SK-N-SH (cell line): ENCODE data around the gene TAC4. TPM values are rescaled to one million over a fixed set of nuclear protein-coding genes. Genes with fewer than 3 reads are reported as not detected.

Experiments used
- CTCF ChIA-PET: fragments of 300-600, 350-600 bp; formaldehyde crosslinking; extraction: SDS; loops from one replicate; lab custom pipeline; 2021; lab: Yijun Ruan, JAX
- POLR2A ChIA-PET: fragments of 350-600 bp; sonication (Branson Sonifier 250); formaldehyde crosslinking; extraction: SDS; loops from one replicate; lab custom pipeline; 2020; ENCODE audit warnings: antibody characterized with exemption, inconsistent platforms; lab: Yijun Ruan, JAX
- DNase-seq: peaks from one replicate; pipeline ENCODE4 v3.0.0; 2012
- H2AFZ ChIP-seq: fragments of 200-600 bp; sonication (generic); 2 replicates; pipeline ENCODE4 v1.8.1; 2016; ENCODE audit warnings: antibody characterized with exemption, mild to moderate bottlenecking, low read depth
- H3F3A ChIP-seq: fragments of 200-600 bp; sonication (generic); replicated peaks from 2 replicates; pipeline ENCODE3; 2016; ENCODE audit warnings: antibody characterized with exemption, mild to moderate bottlenecking; ENCODE audit not compliant: insufficient read depth
- H3K27ac ChIP-seq, 2 experiments: fragments of 200-500 bp in 1 of 2; fragments of 200-600 bp in 1 of 2; sonication (Bioruptor generic) in 1 of 2; sonication (generic), shearing (Covaris generic) in 1 of 2; 2 replicates each; pipeline versions ENCODE4 v1.5.1 to v1.6.1; 2014 to 2016; ENCODE audit warnings: low read depth in 2 of 2, inconsistent platforms in 1 of 2, low read length in 1 of 2, mild to moderate bottlenecking in 1 of 2, mixed read lengths in 1 of 2
- H3K27me3 ChIP-seq: fragments of 200-600 bp; sonication (generic), shearing (Covaris generic); 2 replicates; pipeline ENCODE4 v1.6.1; 2016; ENCODE audit warnings: mixed run types; ENCODE audit not compliant: insufficient read depth
- H3K36me3 ChIP-seq, 2 experiments: fragments of 200-500 bp in 1 of 2; fragments of 200-600 bp in 1 of 2; sonication (Bioruptor generic) in 1 of 2; sonication (generic) in 1 of 2; replicated peaks in 1 of 2; 2 replicates each; pipeline versions ENCODE3 to v1.5.1; 2014 to 2016; ENCODE audit warnings: low read length in 1 of 2, mild to moderate bottlenecking in 1 of 2; ENCODE audit not compliant: insufficient read depth in 2 of 2, control insufficient read depth in 1 of 2
- H3K4me1 ChIP-seq, 2 experiments: fragments of 200-500 bp in 1 of 2; fragments of 200-600 bp in 1 of 2; sonication (Bioruptor generic) in 1 of 2; sonication (generic), shearing (Covaris generic) in 1 of 2; 2 replicates each; pipeline versions ENCODE4 v1.5.1 to v1.6.1; 2014 to 2016; ENCODE audit warnings: low read depth in 1 of 2, low read length in 1 of 2, mixed run types in 1 of 2; ENCODE audit not compliant: insufficient read depth in 2 of 2, control insufficient read depth in 1 of 2
- H3K4me2 ChIP-seq: fragments of 200-600 bp; sonication (generic), shearing (Covaris generic); 2 replicates; pipeline ENCODE4 v1.6.1; 2017; ENCODE audit warnings: mixed run types
- H3K4me3 ChIP-seq, 2 experiments: fragments of 200-500 bp in 1 of 2; fragments of 200-600 bp in 1 of 2; sonication (Bioruptor generic) in 1 of 2; sonication (generic), shearing (Covaris generic) in 1 of 2; 2 replicates each; pipeline versions ENCODE4 v1.5.1 to v1.8.1; 2014 to 2016; ENCODE audit warnings: low read depth in 2 of 2, inconsistent platforms in 1 of 2, low read length in 1 of 2, mild to moderate bottlenecking in 1 of 2, mixed read lengths in 1 of 2, moderate library complexity in 1 of 2
- H3K79me2 ChIP-seq: fragments of 200-600 bp; sonication (generic); 2 replicates; pipeline ENCODE4 v1.8.1; 2017; ENCODE audit warnings: mild to moderate bottlenecking; ENCODE audit not compliant: insufficient read depth
- H3K9ac ChIP-seq: fragments of 200-600 bp; sonication (generic); 2 replicates; pipeline ENCODE4 v1.6.1; 2017; ENCODE audit warnings: mixed run types
- H3K9me2 ChIP-seq: fragments of 200-600 bp; sonication (generic); 2 replicates; pipeline ENCODE4 v1.6.1; 2017; ENCODE audit warnings: mixed run types
- H3K9me3 ChIP-seq: fragments of 200-600 bp; sonication (generic); 2 replicates; pipeline ENCODE4 v1.6.1; 2017; ENCODE audit warnings: mixed run types, mild to moderate bottlenecking, moderate library complexity
- H4K20me1 ChIP-seq: fragments of 200-600 bp; sonication (generic); 2 replicates; pipeline ENCODE4 v1.6.1; 2017; ENCODE audit warnings: mild to moderate bottlenecking, mixed run types; ENCODE audit not compliant: insufficient read depth
- CTCF ChIP-seq: fragments of 200-600 bp; sonication (generic); IDR thresholded peaks from 2 replicates; pipeline ENCODE4 v1.6.1; 2017; ENCODE audit warnings: antibody characterized with exemption, mild to moderate bottlenecking, moderate library complexity
- ELF1 ChIP-seq: IDR thresholded peaks from 2 replicates; pipeline ENCODE4 v1.4.0; 2012
- EP300 ChIP-seq, 2 experiments: IDR thresholded peaks; 2 replicates each; pipeline versions ENCODE4 v1.4.0 to v1.6.1; 2012; ENCODE audit warnings: borderline replicate concordance in 1 of 2, low read depth in 1 of 2, low read length in 1 of 2
- FOSL2 ChIP-seq: IDR thresholded peaks from 2 replicates; pipeline ENCODE4 v1.4.0; 2012; ENCODE audit warnings: low read depth, mild to moderate bottlenecking, moderate library complexity, borderline replicate concordance
- FOXJ3 ChIP-seq: sonication (generic); formaldehyde crosslinking; IDR thresholded peaks from 2 replicates; pipeline ENCODE4 v1.5.1; 2020; ENCODE audit warnings: mild to moderate bottlenecking, missing genetic modification reagents
- FOXM1 ChIP-seq: IDR thresholded peaks from 2 replicates; pipeline ENCODE4 v1.4.0; 2012; ENCODE audit warnings: low read depth, mild to moderate bottlenecking
- GABPA ChIP-seq: IDR thresholded peaks from 2 replicates; pipeline ENCODE4 v1.4.0; 2012; ENCODE audit warnings: low read depth, mild to moderate bottlenecking
- GATA2 ChIP-seq: sonication (generic); formaldehyde crosslinking; IDR thresholded peaks from 2 replicates; pipeline ENCODE4 v1.5.0; 2020; ENCODE audit warnings: mild to moderate bottlenecking, missing genetic modification reagents
- IRF3 ChIP-seq: fragments of 150-350 bp; IDR thresholded peaks from 2 replicates; pipeline ENCODE4 v1.6.1; 2016; ENCODE audit warnings: mild to moderate bottlenecking, low read depth, low read length
- JUND ChIP-seq: IDR thresholded peaks from 2 replicates; pipeline ENCODE4 v1.4.0; 2012
- MAX ChIP-seq: IDR thresholded peaks from 2 replicates; pipeline ENCODE4 v1.4.0; 2012; ENCODE audit warnings: low read depth
- RAD21 ChIP-seq: IDR thresholded peaks from 2 replicates; pipeline ENCODE4 v1.6.1; 2012; ENCODE audit warnings: mild to moderate bottlenecking, low read length
- RCOR1 ChIP-seq: fragments of 150-350 bp; IDR thresholded peaks from 2 replicates; pipeline ENCODE4 v1.6.1; 2017; ENCODE audit warnings: antibody characterized with exemption, low read length
- REST ChIP-seq: IDR thresholded peaks from 2 replicates; pipeline ENCODE4 v1.6.1; 2012; ENCODE audit warnings: mild to moderate bottlenecking, low read depth, low read length, moderate library complexity
- RXRA ChIP-seq: IDR thresholded peaks from 2 replicates; pipeline ENCODE4 v1.4.0; 2012; ENCODE audit warnings: low read depth, mild to moderate bottlenecking, borderline replicate concordance
- SMC3 ChIP-seq: IDR thresholded peaks from 2 replicates; pipeline ENCODE4 v1.6.1; 2012; ENCODE audit warnings: low read depth, low read length, improper control_type of control experiment
- USF1 ChIP-seq: IDR thresholded peaks from 2 replicates; pipeline ENCODE4 v1.4.0; 2012; ENCODE audit warnings: low read depth, borderline replicate concordance
- ZBTB33 ChIP-seq: IDR thresholded peaks from 2 replicates; pipeline ENCODE4 v1.4.0; 2012; ENCODE audit warnings: low read depth, borderline replicate concordance
- WGBS: methylation state at CpG from one replicate; pipeline ENCODE4 v1.1.6; 2017; ENCODE audit warnings: low lambda C conversion rate; 5-methylcytosine and 5-hydroxymethylcytosine counted together
- polyA plus RNA-seq, 3 experiments: library from polyadenylated mRNA; depleted of rRNA; stranded (reverse); fragments of >200 nt; gene quantifications; 2 replicates each; pipeline ENCODE4 v1.2.3, GENCODE V29; 2012

TAC4 gene
- polyA plus RNA-seq, 1 of the 3 experiments (the other 2 are of a cell fraction): not detected

GRCh38 chr17:49858796-49859195, 10.9 kb upstream of the TAC4 start:
- peaks cover 15% of the 10 kb centered on the region; the same call in 1 of the 2 replicates for H3K27me3 ChIP-seq
- 46% methylated on average over 6 of the region's 6 CpGs for WGBS
- no peak overlapping the region for H2AFZ ChIP-seq
- ChIA-PET CTCF (interaction anchor here (1.7 to 40.4 kb wide), 5 partner anchors 9 to 229 kb away, joined by 7 to 1665 read pairs (median 41); partner anchors contain the start of genes DLX3 and TAC4), POLR2A (no interaction called here)
- no peaks in the 10 kb centered on the region for H4K20me1 ChIP-seq
- no peaks in the 10 kb centered on the region for H3F3A ChIP-seq
- no peak overlapping the region for H3K27ac ChIP-seq
- H3K9ac ChIP-seq: no peak overlapping the region
- peaks cover 0 to under 1% of the 10 kb centered on the region in 2 experiments; a peak in 1 of 4 replicates for H3K4me1 ChIP-seq
- no peaks in the 10 kb centered on the region for H3K9me2 ChIP-seq
- no peak overlapping the region for H3K4me3 ChIP-seq
- no peaks in the 10 kb centered on the region for H3K36me3 ChIP-seq
- H3K79me2 ChIP-seq: no peaks in the 10 kb centered on the region
- TF ChIP-seq RCOR1: no peak
- TF ChIP-seq GABPA: no peak
- no peak for TF ChIP-seq CTCF
- no peak for TF ChIP-seq SMC3
- TF ChIP-seq ELF1: no peak
- no peak for TF ChIP-seq GATA2 (CRISPR knock-in tag)
- TF ChIP-seq FOXM1: no peak
- TF ChIP-seq REST: no peak
- TF ChIP-seq FOSL2: no peak
- TF ChIP-seq, all 33 proteins: peak for 0
- Histone ChIP-seq H3K4me2 (no peak overlapping the region), H3K9me3 (no peaks in the 10 kb centered on the region)
- no peak for DNase-seq

GRCh38 chr17:49854126-49854525, 6.3 kb upstream of the TAC4 start:
- H3K9me2 ChIP-seq: no peaks in the 10 kb centered on the region
- no peak overlapping the region for H3K27ac ChIP-seq
- POLR2A ChIA-PET: no interaction called here
- peaks cover 4 to 14% of the 10 kb centered on the region in 2 experiments; a peak in 1 of 4 replicates for H3K4me1 ChIP-seq
- DNase-seq: no peak
- no peak overlapping the region for H3K9ac ChIP-seq
- H3K79me2 ChIP-seq: no peaks in the 10 kb centered on the region
- no peaks in the 10 kb centered on the region for H4K20me1 ChIP-seq
- CTCF ChIA-PET: interaction anchor here (0.6 to 40.4 kb wide), 9 partner anchors 8 to 484 kb away, joined by 3 to 1665 read pairs (median 5); partner anchors contain the start of gene DLX3
- H3K27me3 ChIP-seq: peaks cover 15% of the 10 kb centered on the region; the same call in 1 of the 2 replicates
- no peaks in the 10 kb centered on the region for H3K9me3 ChIP-seq
- H3K36me3 ChIP-seq: no peaks in the 10 kb centered on the region
- 85% methylated on average over 4 of the region's 5 CpGs for WGBS
- peaks cover 5% of the 10 kb centered on the region for H3F3A ChIP-seq
- no peak overlapping the region for H2AFZ ChIP-seq
- no peak overlapping the region for H3K4me3 ChIP-seq
- no peak overlapping the region for H3K4me2 ChIP-seq
- TF ChIP-seq JUND (no peak), MAX (no peak), FOSL2 (no peak), RAD21 (no peak), RXRA (no peak), EP300 (IDR thresholded peaks at IDR 0.05; ENCODE audit: borderline replicate concordance in 1 of 2, low read depth in 1 of 2, low read length in 1 of 2) (no peak), FOXJ3 (no peak), IRF3 (no peak), ZBTB33 (no peak), GATA2 (CRISPR knock-in tag) (no peak), USF1 (no peak), SMC3 (no peak)
